GM23338 (cell line): Measurements from ENCODE around the gene HCK. TPM values are rescaled to one million over a fixed set of nuclear protein-coding genes. Genes with fewer than 3 reads are reported as not detected.

Experiments
- ATAC-seq: fragments of 200-7000 bp; cut with Tn5 transposase; 3 replicates; pipeline ENCODE4 v1.9.1; 2020
- DNase-seq: peaks from one replicate; pipeline ENCODE4 v3.0.0-alpha.2; 2015; ENCODE audit warnings: low spot score
- H2AFZ ChIP-seq: fragments of 200-600 bp; sonication (generic); 2 replicates; pipeline ENCODE4 v1.8.0; 2016; ENCODE audit warnings: antibody characterized with exemption, mild to moderate bottlenecking, moderate library complexity
- H3F3A ChIP-seq: fragments of 200-600 bp; sonication (generic); replicated peaks from 2 replicates; pipeline ENCODE4 v1.8.0; 2017; ENCODE audit warnings: antibody characterized with exemption, mixed run types, low read depth
- H3K27ac ChIP-seq: fragments of 200-600 bp; sonication (generic); 2 replicates; pipeline ENCODE4 v1.6.1; 2016; ENCODE audit warnings: low read depth
- H3K27me3 ChIP-seq: fragments of 200-600 bp; sonication (generic); 2 replicates; pipeline ENCODE4 v1.8.0; 2016; ENCODE audit warnings: mild to moderate bottlenecking, mixed run types, moderate library complexity; ENCODE audit not compliant: insufficient read depth
- H3K36me3 ChIP-seq: fragments of 200-600 bp; sonication (generic); 2 replicates; pipeline ENCODE4 v1.8.0; 2016; ENCODE audit warnings: mild to moderate bottlenecking; ENCODE audit not compliant: insufficient read depth
- H3K4me1 ChIP-seq: fragments of 200-600 bp; sonication (generic); 2 replicates; pipeline ENCODE4 v1.8.0; 2016; ENCODE audit warnings: mild to moderate bottlenecking, moderate library complexity; ENCODE audit not compliant: insufficient read depth
- H3K4me2 ChIP-seq: fragments of 200-600 bp; sonication (generic); 2 replicates; pipeline ENCODE4 v1.7.1; 2017; ENCODE audit warnings: mixed run types
- H3K4me3 ChIP-seq: fragments of 200-600 bp; sonication (generic); 2 replicates; pipeline ENCODE4 v1.6.1; 2016; ENCODE audit warnings: mixed run types
- H3K79me2 ChIP-seq: fragments of 200-600 bp; sonication (generic); replicated peaks from 2 replicates; pipeline ENCODE4 v1.8.0; 2017; ENCODE audit warnings: mild to moderate bottlenecking; ENCODE audit not compliant: insufficient read depth
- H3K9me2 ChIP-seq: fragments of 200-600 bp; sonication (generic); 2 replicates; pipeline ENCODE4 v1.8.0; 2017; ENCODE audit not compliant: insufficient read depth
- H4K20me1 ChIP-seq: fragments of 200-600 bp; sonication (generic); replicated peaks from 2 replicates; pipeline ENCODE4 v1.8.0; 2017; ENCODE audit warnings: mild to moderate bottlenecking; ENCODE audit not compliant: insufficient read depth
- H3K27ac Mint-ChIP-seq: 2 replicates; pipeline ENCODE4 v1.8.0; 2020; ENCODE audit warnings: inconsistent platforms, mild to moderate bottlenecking, moderate library complexity, mixed read lengths
- H3K27me3 Mint-ChIP-seq: 3 replicates; pipeline ENCODE4 v1.8.0; 2022; ENCODE audit warnings: low read depth, mild to moderate bottlenecking, moderate library complexity, mixed read lengths, inconsistent platforms; ENCODE audit not compliant: insufficient read depth, poor library complexity
- H3K36me3 Mint-ChIP-seq: 3 replicates; pipeline ENCODE4 v1.8.0; 2021; ENCODE audit warnings: low read depth, mild to moderate bottlenecking, inconsistent platforms, moderate library complexity, mixed read lengths
- H3K4me1 Mint-ChIP-seq: 3 replicates; pipeline ENCODE4 v1.8.0; 2020; ENCODE audit warnings: mild to moderate bottlenecking, inconsistent platforms, mixed read lengths
- H3K4me3 Mint-ChIP-seq: 3 replicates; pipeline ENCODE4 v1.8.0; 2021; ENCODE audit warnings: moderate library complexity, mild to moderate bottlenecking, inconsistent platforms, mixed read lengths
- H3K9me3 Mint-ChIP-seq: 3 replicates; pipeline ENCODE4 v1.8.0; 2020; ENCODE audit warnings: moderate library complexity, mild to moderate bottlenecking, inconsistent platforms, mixed read lengths
- NANOG ChIP-seq: IDR thresholded peaks from 2 replicates; pipeline ENCODE4 v1.6.1; 2016; ENCODE audit warnings: antibody characterized with exemption, borderline replicate concordance
- STAT1 ChIP-seq: IDR thresholded peaks from one replicate; pipeline ENCODE4 v1.6.1; 2016; ENCODE audit warnings: antibody characterized with exemption; ENCODE audit not compliant: unreplicated experiment
- ZNF114 ChIP-seq: fragments of 250-450 bp; sonication (Bioruptor Pico); IDR thresholded peaks from 2 replicates; pipeline ENCODE4 v1.5.0; 2020; ENCODE audit warnings: mild to moderate bottlenecking, moderate library complexity
- polyA plus RNA-seq: library from polyadenylated mRNA; unstranded; fragments of >200 nt; fragmentation: Nextera tagmentation; extraction: Ambion mirVana; gene quantifications from 2 replicates; pipeline ENCODE4 v1.2.1, GENCODE V29; 2016
- total RNA-seq: library from RNA; depleted of rRNA; stranded (reverse); fragments of >200 nt; shearing (Covaris generic); gene quantifications from 2 replicates; pipeline ENCODE4 v1.2.3, GENCODE V29; 2014
- TF ChIP-seq, protein P1 (sequence below): fragments of 250-450 bp; sonication (Bioruptor Pico); IDR thresholded peaks from 2 replicates; pipeline ENCODE4 v1.5.0; 2020; ENCODE audit warnings: mild to moderate bottlenecking, moderate library complexity
- TF ChIP-seq, protein P2 (sequence below), 2 experiments: fragments of 200-600 bp in 1 of 2; sonication (generic) in 1 of 2; conservative IDR thresholded peaks; 2 replicates each; pipeline versions ENCODE4 v1.5.1 to v1.6.1; 2016 to 2017; ENCODE audit warnings: antibody characterized with exemption in 2 of 2, low read depth in 2 of 2, mild to moderate bottlenecking in 2 of 2, moderate library complexity in 1 of 2

Gene HCK
- total and polyA plus RNA-seq, 2 experiments from 2014 or later, result 0.97 TPM; not detected in 1

DNA sequence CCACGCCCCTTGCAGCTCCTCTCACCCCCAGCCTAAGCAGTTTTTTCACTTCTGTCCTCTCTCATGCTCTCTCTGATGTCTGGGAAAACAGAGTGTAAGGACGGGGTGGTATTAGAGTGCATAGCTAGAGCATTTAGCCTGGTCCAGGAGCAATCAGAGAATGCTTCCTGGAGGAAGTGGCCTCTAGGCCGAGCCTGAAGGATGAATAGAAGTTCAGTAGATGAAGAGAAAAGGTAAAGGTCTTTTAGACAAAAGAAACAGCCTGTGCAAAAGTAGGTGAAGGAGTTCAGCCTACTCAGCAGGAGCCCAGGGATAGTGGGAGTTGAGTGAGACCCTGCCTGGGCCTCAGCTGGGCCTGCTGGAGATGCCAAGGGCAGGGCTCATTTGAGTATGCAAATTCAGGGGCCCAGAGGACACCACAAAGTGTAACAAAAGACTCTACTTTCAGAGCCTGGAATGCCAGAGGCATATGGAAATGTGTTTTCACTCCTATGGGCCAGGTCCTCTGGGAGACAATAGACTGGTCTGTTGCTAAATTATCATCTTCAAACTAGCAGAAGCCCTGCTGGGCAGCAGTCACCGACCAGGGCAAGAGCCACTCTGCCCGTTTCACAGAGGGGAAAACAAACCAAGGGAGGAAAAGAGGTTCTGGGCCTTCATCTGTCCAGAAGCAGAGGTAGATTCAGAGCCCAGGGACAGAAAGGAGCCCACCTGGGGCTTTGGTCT, 37.8 kb downstream of the HCK start:
- H2AFZ ChIP-seq, result no peak overlapping the region
- Mint-ChIP-seq H3K27me3 (peaks cover 15% of the 10 kb centered on the region), H3K27ac (peak overlapping the region; percentile 90), H3K4me1 (peaks cover 39% of the 10 kb centered on the region), H3K4me3 (peak overlapping the region; percentile 32; the same call in 1 of the 3 replicates), H3K9me3 (peaks cover 6% of the 10 kb centered on the region; the same call in 2 of the 3 replicates), H3K36me3 (no peaks in the 10 kb centered on the region; the same call in 2 of the 3 replicates)
- TF ChIP-seq, protein P1, sequence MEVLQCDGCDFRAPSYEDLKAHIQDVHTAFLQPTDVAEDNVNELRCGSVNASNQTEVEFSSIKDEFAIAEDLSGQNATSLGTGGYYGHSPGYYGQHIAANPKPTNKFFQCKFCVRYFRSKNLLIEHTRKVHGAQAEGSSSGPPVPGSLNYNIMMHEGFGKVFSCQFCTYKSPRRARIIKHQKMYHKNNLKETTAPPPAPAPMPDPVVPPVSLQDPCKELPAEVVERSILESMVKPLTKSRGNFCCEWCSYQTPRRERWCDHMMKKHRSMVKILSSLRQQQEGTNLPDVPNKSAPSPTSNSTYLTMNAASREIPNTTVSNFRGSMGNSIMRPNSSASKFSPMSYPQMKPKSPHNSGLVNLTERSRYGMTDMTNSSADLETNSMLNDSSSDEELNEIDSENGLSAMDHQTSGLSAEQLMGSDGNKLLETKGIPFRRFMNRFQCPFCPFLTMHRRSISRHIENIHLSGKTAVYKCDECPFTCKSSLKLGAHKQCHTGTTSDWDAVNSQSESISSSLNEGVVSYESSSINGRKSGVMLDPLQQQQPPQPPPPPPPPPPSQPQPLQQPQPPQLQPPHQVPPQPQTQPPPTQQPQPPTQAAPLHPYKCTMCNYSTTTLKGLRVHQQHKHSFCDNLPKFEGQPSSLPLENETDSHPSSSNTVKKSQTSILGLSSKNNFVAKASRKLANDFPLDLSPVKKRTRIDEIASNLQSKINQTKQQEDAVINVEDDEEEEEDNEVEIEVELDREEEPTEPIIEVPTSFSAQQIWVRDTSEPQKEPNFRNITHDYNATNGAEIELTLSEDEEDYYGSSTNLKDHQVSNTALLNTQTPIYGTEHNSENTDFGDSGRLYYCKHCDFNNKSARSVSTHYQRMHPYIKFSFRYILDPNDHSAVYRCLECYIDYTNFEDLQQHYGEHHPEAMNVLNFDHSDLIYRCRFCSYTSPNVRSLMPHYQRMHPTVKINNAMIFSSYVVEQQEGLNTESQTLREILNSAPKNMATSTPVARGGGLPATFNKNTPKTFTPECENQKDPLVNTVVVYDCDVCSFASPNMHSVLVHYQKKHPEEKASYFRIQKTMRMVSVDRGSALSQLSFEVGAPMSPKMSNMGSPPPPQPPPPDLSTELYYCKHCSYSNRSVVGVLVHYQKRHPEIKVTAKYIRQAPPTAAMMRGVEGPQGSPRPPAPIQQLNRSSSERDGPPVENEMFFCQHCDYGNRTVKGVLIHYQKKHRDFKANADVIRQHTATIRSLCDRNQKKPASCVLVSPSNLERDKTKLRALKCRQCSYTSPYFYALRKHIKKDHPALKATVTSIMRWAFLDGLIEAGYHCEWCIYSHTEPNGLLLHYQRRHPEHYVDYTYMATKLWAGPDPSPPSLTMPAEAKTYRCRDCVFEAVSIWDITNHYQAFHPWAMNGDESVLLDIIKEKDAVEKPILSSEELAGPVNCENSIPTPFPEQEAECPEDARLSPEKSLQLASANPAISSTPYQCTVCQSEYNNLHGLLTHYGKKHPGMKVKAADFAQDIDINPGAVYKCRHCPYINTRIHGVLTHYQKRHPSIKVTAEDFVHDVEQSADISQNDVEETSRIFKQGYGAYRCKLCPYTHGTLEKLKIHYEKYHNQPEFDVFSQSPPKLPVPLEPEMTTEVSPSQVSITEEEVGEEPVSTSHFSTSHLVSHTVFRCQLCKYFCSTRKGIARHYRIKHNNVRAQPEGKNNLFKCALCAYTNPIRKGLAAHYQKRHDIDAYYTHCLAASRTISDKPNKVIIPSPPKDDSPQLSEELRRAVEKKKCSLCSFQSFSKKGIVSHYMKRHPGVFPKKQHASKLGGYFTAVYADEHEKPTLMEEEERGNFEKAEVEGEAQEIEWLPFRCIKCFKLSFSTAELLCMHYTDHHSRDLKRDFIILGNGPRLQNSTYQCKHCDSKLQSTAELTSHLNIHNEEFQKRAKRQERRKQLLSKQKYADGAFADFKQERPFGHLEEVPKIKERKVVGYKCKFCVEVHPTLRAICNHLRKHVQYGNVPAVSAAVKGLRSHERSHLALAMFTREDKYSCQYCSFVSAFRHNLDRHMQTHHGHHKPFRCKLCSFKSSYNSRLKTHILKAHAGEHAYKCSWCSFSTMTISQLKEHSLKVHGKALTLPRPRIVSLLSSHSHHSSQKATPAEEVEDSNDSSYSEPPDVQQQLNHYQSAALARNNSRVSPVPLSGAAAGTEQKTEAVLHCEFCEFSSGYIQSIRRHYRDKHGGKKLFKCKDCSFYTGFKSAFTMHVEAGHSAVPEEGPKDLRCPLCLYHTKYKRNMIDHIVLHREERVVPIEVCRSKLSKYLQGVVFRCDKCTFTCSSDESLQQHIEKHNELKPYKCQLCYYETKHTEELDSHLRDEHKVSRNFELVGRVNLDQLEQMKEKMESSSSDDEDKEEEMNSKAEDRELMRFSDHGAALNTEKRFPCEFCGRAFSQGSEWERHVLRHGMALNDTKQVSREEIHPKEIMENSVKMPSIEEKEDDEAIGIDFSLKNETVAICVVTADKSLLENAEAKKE (CRISPR knock-in tag), result peak; percentile 45
- TF ChIP-seq, protein P2, sequence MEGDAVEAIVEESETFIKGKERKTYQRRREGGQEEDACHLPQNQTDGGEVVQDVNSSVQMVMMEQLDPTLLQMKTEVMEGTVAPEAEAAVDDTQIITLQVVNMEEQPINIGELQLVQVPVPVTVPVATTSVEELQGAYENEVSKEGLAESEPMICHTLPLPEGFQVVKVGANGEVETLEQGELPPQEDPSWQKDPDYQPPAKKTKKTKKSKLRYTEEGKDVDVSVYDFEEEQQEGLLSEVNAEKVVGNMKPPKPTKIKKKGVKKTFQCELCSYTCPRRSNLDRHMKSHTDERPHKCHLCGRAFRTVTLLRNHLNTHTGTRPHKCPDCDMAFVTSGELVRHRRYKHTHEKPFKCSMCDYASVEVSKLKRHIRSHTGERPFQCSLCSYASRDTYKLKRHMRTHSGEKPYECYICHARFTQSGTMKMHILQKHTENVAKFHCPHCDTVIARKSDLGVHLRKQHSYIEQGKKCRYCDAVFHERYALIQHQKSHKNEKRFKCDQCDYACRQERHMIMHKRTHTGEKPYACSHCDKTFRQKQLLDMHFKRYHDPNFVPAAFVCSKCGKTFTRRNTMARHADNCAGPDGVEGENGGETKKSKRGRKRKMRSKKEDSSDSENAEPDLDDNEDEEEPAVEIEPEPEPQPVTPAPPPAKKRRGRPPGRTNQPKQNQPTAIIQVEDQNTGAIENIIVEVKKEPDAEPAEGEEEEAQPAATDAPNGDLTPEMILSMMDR (conservative IDR thresholded peaks at IDR 0.05; ENCODE audit: low read depth in 2 of 2), result no peak
- TF ChIP-seq ZNF114 (CRISPR knock-in tag), result no peak
- TF ChIP-seq STAT1, result no peak
- TF ChIP-seq NANOG, result peak; percentile 48; the same call in 1 of the 2 replicates
- H3K36me3 ChIP-seq, result no peaks in the 10 kb centered on the region
- H3K9me2 ChIP-seq, result no peaks in the 10 kb centered on the region
- H3K79me2 ChIP-seq, result no peaks in the 10 kb centered on the region
- H3F3A ChIP-seq, result peaks cover 23% of the 10 kb centered on the region
- no peaks in the 10 kb centered on the region for H4K20me1 ChIP-seq
- 0 out of 2 replicates have a peak overlapping the region, but pooled peaks have one; percentile 15 for H3K4me3 ChIP-seq
- H3K27ac ChIP-seq, result peak overlapping the region; percentile 89
- H3K4me1 ChIP-seq, result peaks cover 25% of the 10 kb centered on the region
- DNase-seq (peak; percentile 91), ATAC-seq (peak; percentile 89)
- H3K27me3 ChIP-seq, result no peaks in the 10 kb centered on the region
- peak overlapping the region; percentile 57 for H3K4me2 ChIP-seq
